HG03439 (cell line): ENCODE results near the gene TRIOBP.

Source experiments
- ATAC-seq: cut with Tn5 transposase; IDR thresholded peaks from one replicate; pipeline ENCODE4 v1.9.1; 2021; ENCODE audit warnings: mild to moderate bottlenecking, moderate library complexity; ENCODE audit not compliant: unreplicated experiment

TRIOBP gene

DNA sequence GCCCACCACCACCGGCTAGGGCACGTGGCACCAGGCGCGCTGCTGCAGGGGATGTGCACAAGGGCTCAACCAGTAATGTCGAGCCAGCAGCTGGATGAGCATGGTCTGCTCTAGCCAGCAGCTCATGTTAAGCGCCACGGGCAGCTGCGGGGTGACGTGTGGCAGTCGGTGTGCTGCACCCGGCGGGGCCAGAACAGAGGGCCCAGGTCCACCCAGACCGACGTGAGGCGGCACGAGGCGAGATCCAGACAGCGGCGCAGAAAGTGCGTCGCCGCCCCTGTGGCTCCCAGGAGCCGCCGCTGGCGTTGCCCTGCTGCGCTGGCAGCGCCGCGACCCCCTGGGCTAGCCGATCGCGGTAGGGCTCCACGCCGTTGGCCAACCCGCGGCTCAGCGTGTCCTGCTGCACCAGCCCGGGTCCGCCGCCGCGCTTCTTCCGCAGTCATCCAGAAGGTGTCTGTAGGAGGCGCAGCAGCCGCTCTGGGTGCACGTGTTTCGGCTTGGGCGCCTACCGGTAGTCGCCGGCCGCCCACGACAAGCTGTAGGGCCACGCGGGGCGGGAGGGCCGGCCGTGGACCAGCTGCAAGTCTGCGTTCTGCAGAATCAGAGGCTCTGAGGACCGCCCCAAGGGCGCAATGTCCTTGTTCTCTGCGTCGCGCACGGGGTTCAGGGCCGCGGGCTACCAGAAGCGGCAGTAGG lies 121.7 kb downstream of the TRIOBP start:
- ATAC-seq: no peak

GRCh38 chr22:37819105-37819433 lies 122.2 kb downstream of the TRIOBP start:
- no peak for ATAC-seq

DNA sequence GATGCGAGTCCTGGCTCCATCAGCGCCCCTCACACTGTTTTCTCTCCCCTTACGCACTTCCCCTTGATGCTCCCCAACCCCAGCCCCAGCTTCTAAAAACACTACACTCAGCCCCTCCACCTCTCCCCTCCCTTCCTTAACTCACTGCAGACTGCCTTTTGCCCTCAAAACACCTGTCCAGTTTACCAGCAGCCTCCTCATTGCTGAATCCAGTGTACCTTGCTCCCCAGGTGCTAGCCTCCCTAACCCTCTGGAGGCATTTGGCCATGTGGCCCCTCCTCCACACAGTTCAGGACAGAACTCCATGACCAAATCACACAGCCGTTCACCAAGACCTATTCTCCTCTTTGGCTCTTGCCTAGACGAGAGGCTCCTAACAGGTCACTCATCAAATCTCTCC lies 123.5 kb downstream of the TRIOBP start:
- no peak for ATAC-seq

GRCh38 chr22:37822079-37822833 lies 125.4 kb downstream of the TRIOBP start:
- ATAC-seq: no peak

DNA sequence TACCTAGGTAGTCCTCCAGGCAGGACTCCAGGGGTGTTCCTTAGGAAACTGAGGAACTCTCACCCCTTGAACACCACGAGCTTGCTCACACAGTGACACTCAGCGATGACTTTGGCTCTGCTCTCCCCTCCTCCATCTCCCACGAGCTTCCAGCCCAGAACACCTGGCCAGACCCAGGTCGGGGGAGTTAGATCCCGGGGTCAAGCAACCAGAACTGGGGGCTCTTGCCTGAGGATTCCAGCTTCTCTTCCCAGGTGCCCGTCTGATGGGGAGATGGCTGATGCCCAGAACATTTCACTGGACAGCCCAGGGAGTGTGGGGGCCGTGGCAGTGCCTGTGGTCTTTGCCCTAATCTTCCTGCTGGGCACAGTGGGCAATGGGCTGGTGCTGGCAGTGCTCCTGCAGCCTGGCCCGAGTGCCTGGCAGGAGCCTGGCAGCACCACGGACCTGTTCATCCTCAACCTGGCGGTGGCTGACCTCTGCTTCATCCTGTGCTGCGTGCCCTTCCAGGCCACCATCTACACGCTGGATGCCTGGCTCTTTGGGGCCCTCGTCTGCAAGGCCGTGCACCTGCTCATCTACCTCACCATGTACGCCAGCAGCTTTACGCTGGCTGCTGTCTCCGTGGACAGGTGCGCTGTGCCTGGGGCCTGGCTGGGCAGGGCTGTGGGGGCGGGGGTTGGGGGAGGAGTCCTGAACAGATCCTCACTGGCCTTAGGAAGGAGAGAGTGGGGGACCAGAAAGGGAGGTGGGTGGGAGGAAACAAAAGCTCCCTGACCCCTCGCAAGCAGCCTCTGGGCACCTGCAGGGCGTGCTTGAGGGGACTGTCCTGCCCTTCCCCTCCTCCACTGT lies 126.5 kb downstream of the TRIOBP start, which contains the start of gene GALR3:
Gene GALR3, plus strand, starts transcription at position 249 of the 852 bp plus-strand sequence. Its CDS starts 25 bp downstream, at position 274.
- ATAC-seq: no peak

- ATAC-seq: no peak
Measured at GRCh38 chr22:37824674-37825641, 128.1 kb downstream of the TRIOBP start.
